Rectal smooth muscle tissue (tissue), 1 donor: Measurements from ENCODE around the gene KLHL2.
"Not testable (repeated sequence)": the region's sequence is repeated elsewhere in the genome, so short reads cannot be mapped to it uniquely, and the experiment has no call there.

Source experiments
- H3K27ac ChIP-seq: one replicate; pipeline ENCODE4 v1.7.0; 2013; ENCODE audit warnings: low read depth, low read length, inconsistent platforms
- H3K27me3 ChIP-seq: one replicate; pipeline ENCODE4 v1.7.0; 2013; ENCODE audit warnings: low read length; ENCODE audit not compliant: control insufficient read depth, insufficient read depth
- H3K36me3 ChIP-seq: one replicate; pipeline ENCODE4 v1.7.0; 2013; ENCODE audit warnings: low read length; ENCODE audit not compliant: control insufficient read depth, insufficient read depth
- H3K4me1 ChIP-seq: one replicate; pipeline ENCODE4 v1.7.0; 2013; ENCODE audit warnings: low read length; ENCODE audit not compliant: control insufficient read depth, insufficient read depth
- H3K4me3 ChIP-seq: one replicate; pipeline ENCODE4 v1.7.0; 2013; ENCODE audit warnings: low read length
- H3K9ac ChIP-seq: one replicate; pipeline ENCODE4 v1.7.0; 2013; ENCODE audit warnings: low read length

The KLHL2 gene

GRCh38 chr4:165330666-165331065 is 123.3 kb downstream of the KLHL2 start:
- H3K4me1 ChIP-seq = no peaks in the 10 kb centered on the region
- no peaks in the 10 kb centered on the region for H3K36me3 ChIP-seq
- no peak overlapping the region for H3K27ac ChIP-seq
- no peak overlapping the region for H3K9ac ChIP-seq
- no peaks in the 10 kb centered on the region for H3K27me3 ChIP-seq
- no peak overlapping the region for H3K4me3 ChIP-seq

GRCh38 chr4:165331359-165331758 is 124.0 kb downstream of the KLHL2 start:
- Histone ChIP-seq H3K4me3 (no peak overlapping the region), H3K27ac (no peak overlapping the region), H3K4me1 (no peaks in the 10 kb centered on the region), H3K9ac (no peak overlapping the region), H3K36me3 (no peaks in the 10 kb centered on the region), H3K27me3 (no peaks in the 10 kb centered on the region)

- H3K27me3 ChIP-seq = no peaks in the 10 kb centered on the region
- no peak overlapping the region for H3K4me3 ChIP-seq
- H3K36me3 ChIP-seq = no peaks in the 10 kb centered on the region
- H3K27ac ChIP-seq = no peak overlapping the region
- H3K9ac ChIP-seq = no peak overlapping the region
- H3K4me1 ChIP-seq = no peaks in the 10 kb centered on the region
Measured at GRCh38 chr4:165331823-165332222, 124.5 kb downstream of the KLHL2 start.

- Histone ChIP-seq H3K4me3 (no peak overlapping the region), H3K27ac (no peak overlapping the region), H3K9ac (no peak overlapping the region), H3K4me1 (no peaks in the 10 kb centered on the region), H3K27me3 (no peaks in the 10 kb centered on the region), H3K36me3 (no peaks in the 10 kb centered on the region)
Measured at GRCh38 chr4:165332502-165332901, 125.1 kb downstream of the KLHL2 start.

- no peaks in the 10 kb centered on the region for H3K36me3 ChIP-seq
- H3K4me1 ChIP-seq = no peaks in the 10 kb centered on the region
- no peak overlapping the region for H3K9ac ChIP-seq
- H3K4me3 ChIP-seq = no peak overlapping the region
- no peaks in the 10 kb centered on the region for H3K27me3 ChIP-seq
- H3K27ac ChIP-seq = no peak overlapping the region
Measured at GRCh38 chr4:165335163-165335703, 127.9 kb downstream of the KLHL2 start.

DNA sequence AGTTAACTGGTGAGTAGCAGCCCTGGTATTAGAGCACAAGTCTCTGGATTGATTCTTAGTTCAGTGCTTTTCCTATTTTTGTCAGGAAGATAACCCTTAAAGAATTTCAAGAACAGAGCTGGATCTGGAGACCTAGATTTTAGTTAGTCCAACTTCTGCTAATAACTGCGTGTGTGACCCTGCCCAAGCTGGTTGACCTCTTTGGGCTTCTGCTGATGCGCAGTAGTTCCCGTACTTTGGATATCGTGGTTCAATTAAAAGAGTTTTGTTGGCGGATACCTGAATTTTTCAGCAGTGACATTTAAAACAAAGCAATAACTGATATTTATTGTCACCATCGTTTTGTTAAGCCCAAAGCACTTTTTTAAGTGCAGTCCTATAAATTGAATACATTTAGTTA is 129.4 kb downstream of the KLHL2 start:
- no peaks in the 10 kb centered on the region for H3K36me3 ChIP-seq
- H3K27ac ChIP-seq = no peak overlapping the region
- H3K9ac ChIP-seq = no peak overlapping the region
- H3K4me1 ChIP-seq = no peaks in the 10 kb centered on the region
- H3K4me3 ChIP-seq = no peak overlapping the region
- no peaks in the 10 kb centered on the region for H3K27me3 ChIP-seq

GRCh38 chr4:165342340-165342739 is 135.0 kb downstream of the KLHL2 start:
- H3K36me3 ChIP-seq, H3K27ac ChIP-seq, H3K4me1 ChIP-seq, H3K9ac ChIP-seq, H3K4me3 ChIP-seq, H3K27me3 ChIP-seq: not testable (repeated sequence)

- H3K4me1 ChIP-seq = no peaks in the 10 kb centered on the region
- H3K27me3 ChIP-seq = no peaks in the 10 kb centered on the region
- H3K9ac ChIP-seq = no peak overlapping the region
- no peak overlapping the region for H3K4me3 ChIP-seq
- no peaks in the 10 kb centered on the region for H3K36me3 ChIP-seq
- no peak overlapping the region for H3K27ac ChIP-seq
Measured at GRCh38 chr4:165343353-165344191, 136.2 kb downstream of the KLHL2 start.

GRCh38 chr4:165345666-165346417 is 138.5 kb downstream of the KLHL2 start:
- Histone ChIP-seq H3K27ac (no peak overlapping the region), H3K9ac (no peak overlapping the region), H3K27me3 (no peaks in the 10 kb centered on the region), H3K4me1 (no peaks in the 10 kb centered on the region), H3K4me3 (no peak overlapping the region), H3K36me3 (no peaks in the 10 kb centered on the region)

DNA sequence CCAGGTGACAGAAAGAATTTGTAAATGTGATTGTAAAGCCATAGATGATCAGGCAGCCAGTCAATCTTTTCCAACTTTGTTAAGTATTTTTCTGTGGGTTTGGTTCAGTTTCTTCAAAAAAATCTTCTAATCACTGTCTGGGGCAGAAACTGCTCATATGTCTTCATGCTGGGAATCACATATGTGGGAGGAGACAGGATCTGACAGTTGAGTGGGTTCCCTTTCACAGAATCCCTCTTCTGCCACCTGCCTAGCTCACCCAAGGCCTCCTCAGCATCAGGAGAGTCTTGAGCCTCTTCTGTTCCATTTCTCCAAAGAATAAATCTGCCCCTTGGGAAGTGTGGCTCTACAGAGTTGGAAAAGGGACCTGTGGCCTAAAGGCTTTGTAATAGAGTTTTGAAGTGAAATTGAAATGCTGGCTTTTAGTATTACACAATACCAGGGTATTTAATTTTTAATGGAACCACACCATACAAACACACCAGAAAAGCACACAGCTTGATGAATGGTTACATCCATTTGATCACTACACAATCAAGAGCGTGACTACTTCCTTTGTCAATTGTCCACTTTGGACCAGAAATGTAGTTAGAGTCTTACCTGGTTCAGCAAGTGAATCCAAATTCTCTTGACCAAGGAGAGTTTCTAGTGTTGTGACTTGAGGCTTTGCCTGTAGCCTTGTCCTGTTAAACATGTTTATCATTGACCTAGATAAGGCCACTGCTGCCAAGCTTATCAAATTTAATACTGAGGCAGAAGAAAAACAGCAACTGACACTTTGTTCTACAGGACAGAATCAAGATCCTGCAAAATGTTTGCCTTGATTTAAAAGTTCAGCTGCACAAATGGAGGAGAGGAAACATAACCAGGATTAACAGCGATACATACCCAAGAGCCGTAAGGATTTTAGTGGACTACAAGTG is 140.5 kb downstream of the KLHL2 start:
- no peaks in the 10 kb centered on the region for H3K27me3 ChIP-seq
- H3K4me3 ChIP-seq = no peak overlapping the region
- H3K4me1 ChIP-seq = no peaks in the 10 kb centered on the region
- no peak overlapping the region for H3K9ac ChIP-seq
- no peaks in the 10 kb centered on the region for H3K36me3 ChIP-seq
- H3K27ac ChIP-seq = no peak overlapping the region

GRCh38 chr4:165351359-165352130 is 144.2 kb downstream of the KLHL2 start:
- Histone ChIP-seq H3K27me3 (no peaks in the 10 kb centered on the region), H3K27ac (no peak overlapping the region), H3K4me3 (no peak overlapping the region), H3K36me3 (no peaks in the 10 kb centered on the region), H3K4me1 (no peaks in the 10 kb centered on the region), H3K9ac (no peak overlapping the region)
